Ascending aorta (tissue), 2 donors: ENCODE results near the gene AHCYL1. TPM values are rescaled to one million over a fixed set of nuclear protein-coding genes. Genes with fewer than 3 reads are reported as not detected.

Experiments used
- DNase-seq, 2 donors: peaks; one replicate each; pipeline ENCODE4 v3.0.0-alpha.2; 2019; ENCODE audit warnings: low spot score in 2 of 2
- H3K27ac ChIP-seq, 2 donors: fragments of 200-600 bp; sonication (generic); one replicate each; pipeline ENCODE4 v1.5.1; 2016 to 2017; ENCODE audit warnings: mild to moderate bottlenecking in 1 of 2
- H3K27me3 ChIP-seq: fragments of 200-600 bp; sonication (generic); one replicate; pipeline ENCODE4 v1.5.1; 2017
- H3K36me3 ChIP-seq, 2 donors: fragments of 200-600 bp; sonication (generic); one replicate each; pipeline ENCODE4 v1.5.1; 2016
- H3K4me1 ChIP-seq, 2 donors: fragments of 200-600 bp; sonication (generic); one replicate each; pipeline ENCODE4 v1.5.1; 2016 to 2017; ENCODE audit warnings: mild to moderate bottlenecking in 1 of 2
- H3K4me3 ChIP-seq, 2 donors: fragments of 200-600 bp; sonication (generic); one replicate each; pipeline ENCODE4 v1.5.1; 2016 to 2017; ENCODE audit warnings: mild to moderate bottlenecking in 1 of 2
- H3K9me3 ChIP-seq, 2 donors: fragments of 200-600 bp; sonication (generic); one replicate each; pipeline ENCODE4 v1.5.1; 2016
- intact Hi-C: fragments of 100-400 bp; cut with DNase I; formaldehyde crosslinking; loops from one replicate; pipeline ENCODE4 v1.15.1; 2023
- total RNA-seq: library from RNA; depleted of rRNA; stranded (reverse); fragments of >200 nt; gene quantifications from one replicate; pipeline ENCODE4 v1.1.0, GENCODE V29; 2016
- TF ChIP-seq, protein P1 (sequence below), 3 experiments: fragments of 200-600 bp in 2 of 3; fragments of 450-650 bp in 1 of 3; sonication (generic) in 2 of 3; IDR thresholded peaks; one replicate each; pipeline ENCODE4 v1.5.1; 2016 to 2019; ENCODE audit warnings: antibody characterized with exemption in 3 of 3, mild to moderate bottlenecking in 1 of 3, moderate library complexity in 1 of 3

The AHCYL1 gene
- total RNA-seq, 1 donor from 2014 or later, result 49.1 TPM

DNA sequence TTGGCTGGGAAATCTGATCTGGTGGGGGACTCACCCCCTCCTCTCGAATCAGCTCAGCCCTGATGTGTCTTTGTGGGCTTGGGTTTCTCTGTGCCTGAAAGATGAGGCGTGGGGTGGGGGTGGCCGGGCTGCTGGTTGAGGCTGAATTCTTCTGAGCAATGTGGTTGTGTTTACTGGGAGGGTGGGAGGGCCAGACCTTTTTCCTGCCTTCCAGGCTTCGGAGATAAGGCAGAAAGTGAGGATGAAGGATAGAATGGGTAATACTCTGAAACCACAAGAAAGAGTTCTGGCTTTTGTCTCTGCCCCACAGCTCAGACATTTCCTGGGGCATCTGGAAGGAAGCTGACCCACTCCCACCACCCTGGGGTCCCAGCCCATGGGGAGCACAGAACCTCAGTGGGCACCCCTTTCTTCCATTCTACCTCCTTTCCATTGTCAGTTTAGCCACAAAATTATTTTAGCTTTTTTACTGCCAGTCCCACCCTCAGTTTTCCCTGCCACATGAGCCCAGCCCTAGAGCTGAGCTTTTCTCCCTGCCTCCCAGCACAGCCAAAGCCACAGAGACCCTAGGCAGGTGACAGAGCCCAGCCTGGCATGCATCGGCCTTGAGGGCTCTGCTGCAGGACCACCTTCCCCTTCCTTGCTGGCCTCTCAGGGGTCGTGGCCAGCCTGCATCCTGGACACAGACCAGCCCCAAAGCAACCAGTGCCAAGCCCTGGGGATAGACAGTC lies 74.7 kb downstream of the AHCYL1 start:
- Histone ChIP-seq H3K9me3 (no peaks in the 10 kb centered on the region), H3K27me3 (no peaks in the 10 kb centered on the region), H3K4me1 (no peaks in the 10 kb centered on the region), H3K4me3 (no peak overlapping the region), H3K27ac (no peak overlapping the region), H3K36me3 (peaks cover 29 to 58% of the 10 kb centered on the region in 2 donors)
- no peak for DNase-seq
- intact Hi-C loops, result no loop called here
- TF ChIP-seq, protein P1, sequence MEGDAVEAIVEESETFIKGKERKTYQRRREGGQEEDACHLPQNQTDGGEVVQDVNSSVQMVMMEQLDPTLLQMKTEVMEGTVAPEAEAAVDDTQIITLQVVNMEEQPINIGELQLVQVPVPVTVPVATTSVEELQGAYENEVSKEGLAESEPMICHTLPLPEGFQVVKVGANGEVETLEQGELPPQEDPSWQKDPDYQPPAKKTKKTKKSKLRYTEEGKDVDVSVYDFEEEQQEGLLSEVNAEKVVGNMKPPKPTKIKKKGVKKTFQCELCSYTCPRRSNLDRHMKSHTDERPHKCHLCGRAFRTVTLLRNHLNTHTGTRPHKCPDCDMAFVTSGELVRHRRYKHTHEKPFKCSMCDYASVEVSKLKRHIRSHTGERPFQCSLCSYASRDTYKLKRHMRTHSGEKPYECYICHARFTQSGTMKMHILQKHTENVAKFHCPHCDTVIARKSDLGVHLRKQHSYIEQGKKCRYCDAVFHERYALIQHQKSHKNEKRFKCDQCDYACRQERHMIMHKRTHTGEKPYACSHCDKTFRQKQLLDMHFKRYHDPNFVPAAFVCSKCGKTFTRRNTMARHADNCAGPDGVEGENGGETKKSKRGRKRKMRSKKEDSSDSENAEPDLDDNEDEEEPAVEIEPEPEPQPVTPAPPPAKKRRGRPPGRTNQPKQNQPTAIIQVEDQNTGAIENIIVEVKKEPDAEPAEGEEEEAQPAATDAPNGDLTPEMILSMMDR (IDR thresholded peaks at IDR 0.05), result no peak

DNA sequence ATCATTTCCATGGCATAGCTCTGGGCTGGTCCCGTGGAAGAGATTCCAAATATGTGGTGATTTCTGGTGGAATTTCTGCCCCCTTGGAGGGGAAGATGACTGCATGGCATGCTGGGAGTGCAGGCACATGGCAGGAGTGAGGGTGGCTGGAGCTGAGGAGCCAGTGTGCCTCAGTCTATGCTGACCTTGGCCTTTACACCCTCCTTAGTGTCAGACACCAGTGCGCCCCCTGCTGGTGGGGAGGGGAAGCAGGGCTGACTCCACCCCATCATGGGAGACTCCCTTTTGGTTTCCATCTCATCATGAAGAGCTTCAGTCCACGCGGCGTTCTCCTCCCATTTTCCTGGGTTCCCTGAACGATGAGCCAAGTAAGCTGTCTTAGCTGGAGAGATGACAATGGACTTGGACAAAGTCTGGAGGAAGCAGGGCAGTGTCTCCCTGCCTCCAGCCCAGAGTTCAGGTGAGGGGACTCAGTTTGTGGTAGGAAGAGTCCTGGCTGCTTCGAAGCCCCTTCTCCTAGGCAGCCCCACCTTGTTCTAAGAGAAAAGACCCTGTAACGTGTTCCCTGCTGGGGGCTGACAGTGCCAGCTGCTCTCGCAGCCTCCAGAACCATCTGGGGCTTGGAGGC lies 75.6 kb downstream of the AHCYL1 start:
- Histone ChIP-seq H3K27ac (no peak overlapping the region), H3K4me1 (no peaks in the 10 kb centered on the region), H3K27me3 (no peaks in the 10 kb centered on the region), H3K4me3 (no peak overlapping the region), H3K36me3 (peaks cover 21 to 49% of the 10 kb centered on the region in 2 donors), H3K9me3 (no peaks in the 10 kb centered on the region)
- no peak for DNase-seq
- intact Hi-C loops, result no loop called here
- TF ChIP-seq, protein P1 (IDR thresholded peaks at IDR 0.05), result peak in 2 of 3 experiments; percentile 49 to 56

GRCh38 chr1:110060662-110061060 lies 76.1 kb downstream of the AHCYL1 start:
- intact Hi-C loops, result no loop called here
- Histone ChIP-seq H3K4me3 (no peak overlapping the region), H3K9me3 (no peaks in the 10 kb centered on the region), H3K4me1 (no peaks in the 10 kb centered on the region), H3K27me3 (no peaks in the 10 kb centered on the region), H3K36me3 (peaks cover 16 to 44% of the 10 kb centered on the region in 2 donors), H3K27ac (no peak overlapping the region)
- TF ChIP-seq, protein P1 (IDR thresholded peaks at IDR 0.05), result no peak
- DNase-seq, result no peak

DNA sequence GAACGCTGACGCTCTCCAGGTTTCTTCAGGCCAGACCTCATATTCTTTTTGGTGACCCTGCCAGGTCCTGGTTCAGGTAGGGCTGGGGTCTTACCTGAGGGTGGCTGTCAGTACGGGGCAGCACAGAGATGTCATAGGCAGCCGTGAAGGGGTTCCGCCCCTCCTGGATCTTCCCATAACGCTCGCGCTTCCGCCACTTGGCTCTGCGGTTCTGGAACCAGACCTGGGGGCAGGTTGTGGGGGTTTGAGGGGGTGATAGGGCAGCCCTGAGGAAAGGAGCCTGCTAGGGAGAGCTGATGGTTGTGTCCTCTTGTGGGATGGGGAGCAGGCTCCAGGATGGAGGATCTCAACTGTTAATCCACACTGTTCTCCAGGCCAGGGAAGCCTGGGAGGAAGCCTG lies 76.8 kb downstream of the AHCYL1 start:
- no peaks in the 10 kb centered on the region for H3K9me3 ChIP-seq
- intact Hi-C loops, result no loop called here
- no peaks in the 10 kb centered on the region for H3K4me1 ChIP-seq
- peaks cover 9 to 37% of the 10 kb centered on the region in 2 donors for H3K36me3 ChIP-seq
- H3K27ac ChIP-seq, result no peak overlapping the region
- no peak overlapping the region for H3K4me3 ChIP-seq
- TF ChIP-seq, protein P1 (IDR thresholded peaks at IDR 0.05), result no peak
- H3K27me3 ChIP-seq, result no peaks in the 10 kb centered on the region
- DNase-seq, result no peak

DNA sequence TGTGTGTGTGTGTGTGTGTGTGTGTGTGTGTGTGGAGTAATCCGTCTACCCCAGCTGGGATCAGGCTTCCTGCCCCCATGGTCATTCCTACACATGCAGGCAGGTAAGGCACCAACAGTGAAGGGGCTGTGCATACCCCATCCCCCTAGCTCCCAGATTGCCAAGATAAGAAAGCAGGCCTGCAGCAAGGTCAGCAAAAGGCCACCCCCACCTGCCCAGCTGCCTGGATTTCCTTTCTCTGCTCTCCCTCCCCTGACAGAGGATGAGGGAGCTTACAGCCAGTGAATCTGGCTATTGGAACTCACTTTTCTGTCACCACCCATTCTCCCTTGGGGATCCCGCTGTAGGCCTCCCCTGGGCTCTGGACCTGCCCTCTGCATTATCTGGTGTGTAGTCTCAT lies 78.0 kb downstream of the AHCYL1 start:
- no peak overlapping the region for H3K4me3 ChIP-seq
- H3K4me1 ChIP-seq, result no peaks in the 10 kb centered on the region
- H3K27ac ChIP-seq, result no peak overlapping the region
- no peak for DNase-seq
- intact Hi-C loops, result no loop called here
- H3K36me3 ChIP-seq, result peaks cover under 1 to 24% of the 10 kb centered on the region in 2 donors
- no peaks in the 10 kb centered on the region for H3K9me3 ChIP-seq
- TF ChIP-seq, protein P1 (IDR thresholded peaks at IDR 0.05), result no peak
- H3K27me3 ChIP-seq, result no peaks in the 10 kb centered on the region
